HepG2 (cell line): ENCODE measurements around the gene APOC3. TPM values are rescaled to one million over a fixed set of nuclear protein-coding genes. Genes with fewer than 3 reads are reported as not detected.

Source experiments
- ATAC-seq: fragments of 200-7000 bp; cut with Tn5 transposase; 3 replicates; pipeline ENCODE4 v1.9.1; 2020; ENCODE audit warnings: mild to moderate bottlenecking, moderate library complexity
- BruUV-seq: library from RNA; stranded (reverse); fragments of 400-500 nt; replicated peaks from 2 replicates; lab custom pipeline; 2021; lab: Mats Ljungman, UMichigan
- CTCF ChIA-PET: fragments of 300-600 bp; formaldehyde crosslinking; extraction: SDS; loops from one replicate; lab custom pipeline; 2021; ENCODE audit warnings: low total read pairs, inconsistent platforms, low intra/inter-chr PET ratio; lab: Yijun Ruan, JAX
- POLR2A ChIA-PET: fragments of 350-600 bp; sonication (Branson Sonifier 250); formaldehyde crosslinking; loops from one replicate; lab custom pipeline; 2020; ENCODE audit warnings: antibody characterized with exemption, inconsistent platforms; lab: Yijun Ruan, JAX
- DNase-seq: peaks from one replicate; pipeline ENCODE4 v3.0.0-alpha.2; 2015; ENCODE audit warnings: low spot score
- FAIRE-seq: peaks from 3 replicates; lab custom pipeline; 2011; peaks lifted over from hg19 to GRCh38; lab: Jason Lieb, UNC
- H2AFZ ChIP-seq: one replicate; pipeline ENCODE4 v1.6.1; 2011; ENCODE audit warnings: low read length, inconsistent platforms
- H3K27ac ChIP-seq: fragments of 300-600 bp; 3 replicates; pipeline ENCODE4 v1.8.0; 2011; ENCODE audit warnings: mixed run types, mild to moderate bottlenecking, mixed read lengths, low read length, inconsistent platforms; ENCODE audit not compliant: insufficient read depth; ENCODE audit errors: extremely low read length
- H3K27me3 ChIP-seq, 2 experiments: fragments of 200-600 bp in 1 of 2; 2 replicates in 1 of 2; 3 replicates in 1 of 2; pipeline versions ENCODE4 v1.6.0 to v1.8.0; 2011; ENCODE audit warnings: low read length in 2 of 2, mild to moderate bottlenecking in 2 of 2, moderate library complexity in 2 of 2, inconsistent platforms in 1 of 2; ENCODE audit not compliant: insufficient read depth in 2 of 2, control insufficient read depth in 1 of 2
- H3K36me3 ChIP-seq, 2 experiments: fragments of 200-600 bp in 1 of 2; replicated peaks in 1 of 2; 2 replicates in 1 of 2; 3 replicates in 1 of 2; pipeline versions ENCODE4 v1.5.1 to v1.8.0; 2011; ENCODE audit warnings: low read length in 2 of 2, inconsistent platforms in 1 of 2; ENCODE audit not compliant: insufficient read depth in 2 of 2, control insufficient read depth in 1 of 2
- H3K4me1 ChIP-seq: 2 replicates; pipeline ENCODE4 v1.5.1; 2012; ENCODE audit warnings: low read length, inconsistent platforms; ENCODE audit not compliant: insufficient read depth
- H3K4me2 ChIP-seq: 2 replicates; pipeline ENCODE4 v1.6.0; 2011; ENCODE audit warnings: low read depth, low read length, inconsistent platforms
- H3K4me3 ChIP-seq, 3 experiments: fragments of 200-600 bp in 1 of 3; sonication (generic), shearing (Covaris generic) in 1 of 3; replicated peaks in 1 of 3; 2 replicates each; pipeline ENCODE4 v1.5.1; 2011 to 2016; ENCODE audit warnings: low read length in 3 of 3, inconsistent platforms in 2 of 3, low read depth in 2 of 3, mild to moderate bottlenecking in 2 of 3, control low read depth in 1 of 3, mixed read lengths in 1 of 3; ENCODE audit not compliant: insufficient read depth in 1 of 3
- H3K79me2 ChIP-seq: one replicate; pipeline ENCODE4 v1.6.1; 2011; ENCODE audit warnings: low read length, inconsistent platforms; ENCODE audit not compliant: insufficient read depth
- H3K9ac ChIP-seq: 2 replicates; pipeline ENCODE4 v1.6.0; 2011; ENCODE audit warnings: mild to moderate bottlenecking, low read depth, low read length, inconsistent platforms; ENCODE audit not compliant: insufficient read depth
- H3K9me3 ChIP-seq: 2 replicates; pipeline ENCODE4 v1.5.1; 2012; ENCODE audit warnings: mild to moderate bottlenecking, low read length
- H4K20me1 ChIP-seq: 2 replicates; pipeline ENCODE4 v1.6.0; 2011; ENCODE audit warnings: inconsistent platforms, mild to moderate bottlenecking, low read length, moderate library complexity; ENCODE audit not compliant: insufficient read depth
- BHLHE40 ChIP-seq: IDR thresholded peaks from 2 replicates; pipeline ENCODE4 v1.6.1; 2011; ENCODE audit warnings: low read length, improper control_type of control experiment
- BORCS8-MEF2B ChIP-seq: sonication (generic); formaldehyde crosslinking; IDR thresholded peaks from 2 replicates; pipeline ENCODE4 v1.8.0; 2022; ENCODE audit warnings: mild to moderate bottlenecking, missing genetic modification reagents
- HIC2 ChIP-seq: sonication (generic); formaldehyde crosslinking; IDR thresholded peaks from 2 replicates; pipeline ENCODE4 v1.9.0; 2022; ENCODE audit warnings: low read depth, missing genetic modification reagents
- MNT ChIP-seq: fragments of 450-650 bp; IDR thresholded peaks from 2 replicates; pipeline ENCODE4 v1.6.1; 2016
- MTA1 ChIP-seq: sonication (generic); formaldehyde crosslinking; IDR thresholded peaks from 2 replicates; pipeline ENCODE4 v1.4.0; 2020; ENCODE audit warnings: missing genetic modification reagents, mild to moderate bottlenecking, borderline replicate concordance
- SMAD1 ChIP-seq: sonication (generic); formaldehyde crosslinking; IDR thresholded peaks from 2 replicates; pipeline ENCODE4 v1.4.0; 2020; ENCODE audit warnings: missing genetic modification reagents, low read depth, mild to moderate bottlenecking, borderline replicate concordance
- YY1 ChIP-seq: IDR thresholded peaks from 2 replicates; pipeline ENCODE4 v1.6.1; 2011; ENCODE audit warnings: low read length, low read depth, moderate library complexity, mild to moderate bottlenecking; ENCODE audit not compliant: insufficient read depth, insufficient replicate concordance
- ZC3H13 ChIP-seq: sonication (generic); formaldehyde crosslinking; IDR thresholded peaks from 2 replicates; pipeline ENCODE4 v1.8.1; 2023; ENCODE audit warnings: mild to moderate bottlenecking, missing genetic modification reagents, moderate library complexity
- ZNF136 ChIP-seq: sonication (generic); formaldehyde crosslinking; IDR thresholded peaks from 2 replicates; pipeline ENCODE4 v1.8.1; 2022; ENCODE audit warnings: low read depth, mild to moderate bottlenecking, moderate library complexity, missing genetic modification reagents
- ZNF20 ChIP-seq: sonication (generic); formaldehyde crosslinking; IDR thresholded peaks from 2 replicates; pipeline ENCODE4 v1.4.0; 2020; ENCODE audit warnings: mild to moderate bottlenecking, moderate library complexity, missing genetic modification reagents
- ZNF605 ChIP-seq: sonication (generic); formaldehyde crosslinking; IDR thresholded peaks from 2 replicates; pipeline ENCODE4 v1.8.0; 2022; ENCODE audit warnings: mild to moderate bottlenecking, missing genetic modification reagents
- ZNF639 ChIP-seq: conservative IDR thresholded peaks from 2 replicates; pipeline ENCODE4 v1.6.1; 2018; ENCODE audit warnings: missing genetic modification reagents
- ZNF747 ChIP-seq: sonication (generic); formaldehyde crosslinking; IDR thresholded peaks from 2 replicates; pipeline ENCODE4 v1.8.1; 2023; ENCODE audit warnings: missing genetic modification reagents, mild to moderate bottlenecking, borderline replicate concordance
- ZNF772 ChIP-seq: sonication (generic); formaldehyde crosslinking; IDR thresholded peaks from 2 replicates; pipeline ENCODE4 v1.5.0; 2020; ENCODE audit warnings: mild to moderate bottlenecking, missing genetic modification reagents
- ZNF841 ChIP-seq: sonication (generic); formaldehyde crosslinking; IDR thresholded peaks from 2 replicates; pipeline ENCODE4 v1.8.1; 2023; ENCODE audit warnings: missing genetic modification reagents, borderline replicate concordance
- ZSCAN29 ChIP-seq: sonication (generic); formaldehyde crosslinking; conservative IDR thresholded peaks from 2 replicates; pipeline ENCODE4 v1.4.0; 2020; ENCODE audit warnings: mild to moderate bottlenecking, missing genetic modification reagents
- WGBS: methylation state at CpG from one replicate; pipeline ENCODE4 v1.1.6; 2017; ENCODE audit warnings: low lambda C conversion rate; 5-methylcytosine and 5-hydroxymethylcytosine counted together
- in situ Hi-C: cut with HindIII; loops from 2 replicates; pipeline ENCODE4 v1.10.0; 2017; ENCODE audit warnings: low pct_unique_long_range_greater_than_20kb; ENCODE audit not compliant: extremely low pct_ligation_motif_present
- intact Hi-C: fragments of 100-400 bp; cut with micrococcal nuclease; formaldehyde crosslinking; loops from one replicate; pipeline ENCODE4 v1.10.0; 2022; ENCODE audit not compliant: unreplicated experiment
- polyA plus RNA-seq, 8 experiments: library from polyadenylated mRNA; depleted of rRNA in 3 of 8; stranded (reverse) in 7 of 8; unstranded in 1 of 8; fragments of >200 nt; fragmentation: Illumina TruSeq in 4 of 8; extraction: Trizol in 4 of 8; gene quantifications; 2 replicates each; pipeline versions ENCODE4 v1.2.1 to v1.2.3, GENCODE V29; 2011 to 2016; ENCODE audit warnings: low read depth in 4 of 8, missing spikeins in 1 of 8, mixed read lengths in 1 of 8; ENCODE audit not compliant: insufficient read depth in 1 of 8
- total RNA-seq, 5 experiments: library from RNA; depleted of rRNA; stranded (reverse); fragments of >200 nt; fragmentation: Illumina TruSeq; extraction: Trizol; gene quantifications; 2 replicates each; pipeline ENCODE4 v1.2.3, GENCODE V29; 2016; ENCODE audit warnings: low read depth in 1 of 5

Gene APOC3
- total and polyA plus RNA-seq, 2 of the 13 experiments (the other 11 are each of a cell fraction or from before 2014, with no cell fraction given), result 314 to 687 TPM

- no peak for TF ChIP-seq ZNF639 (CRISPR knock-in tag)
These were observed 41.8 kb upstream of the APOC3 start, which contains the start of gene ZPR1 (continued) for GRCh38 chr11:116787786-116788486.

- TF ChIP-seq ZSCAN29 (CRISPR knock-in tag) (no peak), ZNF747 (CRISPR knock-in tag) (0 out of 2 replicates have a peak, but pooled peaks have one; percentile 35), HIC2 (no peak), ZNF772 (CRISPR knock-in tag) (no peak), BORCS8-MEF2B (CRISPR knock-in tag) (0 out of 2 replicates have a peak, but pooled peaks have one; percentile 2), YY1 (no peak), ZNF20 (CRISPR knock-in tag) (no peak), ZNF605 (CRISPR knock-in tag) (peak; percentile 46; the same call in 1 of the 2 replicates), ZNF841 (CRISPR knock-in tag) (no peak), MTA1 (0 out of 2 replicates have a peak, but pooled peaks have one; percentile 3), SMAD1 (no peak), MNT (no peak), ZNF136 (no peak), ZC3H13 (CRISPR knock-in tag) (peak; percentile 82), BHLHE40 (no peak)
- ATAC-seq (no peak), FAIRE-seq (no peak), DNase-seq (no peak)
- WGBS, result 2% methylated on average over 4 of the region's 4 CpGs
- H3K4me3 ChIP-seq, result peak overlapping the region; percentile 79 to 90 (median 86)
- peaks cover 35% of the 10 kb centered on the region for H3K79me2 ChIP-seq
- CTCF ChIA-PET, result no interaction called here
- no peaks in the 10 kb centered on the region for H4K20me1 ChIP-seq
- in situ Hi-C loops, result no loop called here
- POLR2A ChIA-PET, result interaction anchor here (1.0 to 17.3 kb wide), 9 partner anchors 13 to 310 kb away, joined by 3 to 1365 read pairs (median 6); partner anchors contain the start of genes APOA1, APOA4, APOC3 and BUD13
- H3K4me1 ChIP-seq, result peaks cover 64% of the 10 kb centered on the region
- H3K36me3 ChIP-seq, result peaks cover 13 to 32% of the 10 kb centered on the region in 2 experiments
- H3K27me3 ChIP-seq, result no peaks in the 10 kb centered on the region; a peak in 1 of 5 replicates
- BruUV-seq, result no TSS peak
- peak overlapping the region; percentile 84; the same call in 1 of the 2 replicates for H3K9ac ChIP-seq
- H2AFZ ChIP-seq, result no peak overlapping the region
- H3K4me2 ChIP-seq, result peak overlapping the region; percentile 99
- intact Hi-C loops, result no loop called here
- H3K27ac ChIP-seq, result peak overlapping the region; percentile 61
- H3K9me3 ChIP-seq, result no peaks in the 10 kb centered on the region
These were observed 41.2 kb upstream of the APOC3 start for GRCh38 chr11:116788534-116788933.
